HepG2 (cell line): ENCODE data around the gene KLF16. TPM values are rescaled to one million over a fixed set of nuclear protein-coding genes. Genes with fewer than 3 reads are reported as not detected.
A peak's percentile ranks its signal among the peaks of the same experiment; 100 is the strongest.

ENCODE experiments used
- CCAR2 ChIP-seq: fragments of 200-400 bp; formaldehyde crosslinking; optimal IDR thresholded peaks from 2 replicates; pipeline ENCODE3; 2018; ENCODE audit warnings: low read depth, mild to moderate bottlenecking, low read length, moderate library complexity
- CREM ChIP-seq, 2 experiments: sonication (generic) in 1 of 2; formaldehyde crosslinking in 1 of 2; IDR thresholded peaks; 2 replicates each; pipeline versions ENCODE4 v1.4.0 to v1.6.1; 2016 to 2020; ENCODE audit warnings: antibody characterized with exemption in 1 of 2, mild to moderate bottlenecking in 1 of 2, missing genetic modification reagents in 1 of 2
- FOSL2 ChIP-seq: sonication (generic); formaldehyde crosslinking; IDR thresholded peaks from 2 replicates; pipeline ENCODE4 v1.4.0; 2020; ENCODE audit warnings: missing genetic modification reagents
- KAT2B ChIP-seq: fragments of 150-350 bp; IDR thresholded peaks from 2 replicates; pipeline ENCODE4 v1.6.1; 2014; ENCODE audit warnings: low read depth, low read length, borderline replicate concordance
- MAZ ChIP-seq, 2 experiments: sonication (generic) in 1 of 2; formaldehyde crosslinking in 1 of 2; IDR thresholded peaks; 2 replicates each; pipeline versions ENCODE4 v1.5.0 to v1.6.1; 2012 to 2020; ENCODE audit warnings: low read depth in 2 of 2, mild to moderate bottlenecking in 2 of 2, borderline replicate concordance in 1 of 2, improper control_type of control experiment in 1 of 2, low read length in 1 of 2, missing genetic modification reagents in 1 of 2, moderate library complexity in 1 of 2
- MBNL3 ChIP-seq: fragments of 250-450 bp; sonication (Bioruptor Pico); conservative IDR thresholded peaks from 2 replicates; pipeline ENCODE4 v1.8.0; 2022; ENCODE audit warnings: mild to moderate bottlenecking, inconsistent platforms
- MYNN ChIP-seq: sonication (generic); formaldehyde crosslinking; IDR thresholded peaks from 2 replicates; pipeline ENCODE4 v1.4.0; 2020; ENCODE audit warnings: mild to moderate bottlenecking, low read depth, missing genetic modification reagents
- SP1 ChIP-seq, 2 experiments: fragments of 450-650 bp in 1 of 2; sonication (generic) in 1 of 2; formaldehyde crosslinking in 1 of 2; IDR thresholded peaks; 2 replicates each; pipeline versions ENCODE4 v1.4.0 to v1.6.1; 2016 to 2020; ENCODE audit warnings: missing genetic modification reagents in 1 of 2
- TAF1 ChIP-seq: sonication (generic); formaldehyde crosslinking; IDR thresholded peaks from 2 replicates; pipeline ENCODE4 v1.4.0; 2020; ENCODE audit warnings: missing genetic modification reagents
- ZBTB38 ChIP-seq: sonication (generic); formaldehyde crosslinking; IDR thresholded peaks from 2 replicates; pipeline ENCODE4 v1.5.1; 2020; ENCODE audit warnings: mild to moderate bottlenecking, missing genetic modification reagents
- ZFAT ChIP-seq: sonication (generic); formaldehyde crosslinking; conservative IDR thresholded peaks from 2 replicates; pipeline ENCODE4 v1.8.1; 2023; ENCODE audit warnings: missing genetic modification reagents, inconsistent platforms
- ZNF205 ChIP-seq: IDR thresholded peaks from 2 replicates; pipeline ENCODE4 v1.6.1; 2018; ENCODE audit warnings: missing biosample characterization, missing genetic modification reagents
- ZNF329 ChIP-seq: sonication (generic); formaldehyde crosslinking; IDR thresholded peaks from 2 replicates; pipeline ENCODE4 v1.9.0; 2021; ENCODE audit warnings: low read depth, mild to moderate bottlenecking, missing genetic modification reagents
- polyA plus RNA-seq, 8 experiments: library from polyadenylated mRNA; depleted of rRNA in 3 of 8; stranded (reverse) in 7 of 8; unstranded in 1 of 8; fragments of >200 nt; fragmentation: Illumina TruSeq in 4 of 8; extraction: Trizol in 4 of 8; gene quantifications; 2 replicates each; pipeline versions ENCODE4 v1.2.1 to v1.2.3, GENCODE V29; 2011 to 2016; ENCODE audit warnings: low read depth in 4 of 8, missing spikeins in 1 of 8, mixed read lengths in 1 of 8; ENCODE audit not compliant: insufficient read depth in 1 of 8
- total RNA-seq, 5 experiments: library from RNA; depleted of rRNA; stranded (reverse); fragments of >200 nt; fragmentation: Illumina TruSeq; extraction: Trizol; gene quantifications; 2 replicates each; pipeline ENCODE4 v1.2.3, GENCODE V29; 2016; ENCODE audit warnings: low read depth in 1 of 5
- TF ChIP-seq, protein P1 (sequence below): sonication (generic); formaldehyde crosslinking; IDR thresholded peaks from 2 replicates; pipeline ENCODE4 v1.5.1; 2020; ENCODE audit warnings: missing genetic modification reagents, mild to moderate bottlenecking, borderline replicate concordance
- TF ChIP-seq, protein P2 (sequence below): sonication (generic); formaldehyde crosslinking; IDR thresholded peaks from 2 replicates; pipeline ENCODE4 v1.4.0; 2020; ENCODE audit warnings: missing genetic modification reagents
- TF ChIP-seq, protein P3 (sequence below): sonication (generic); formaldehyde crosslinking; conservative IDR thresholded peaks from 2 replicates; pipeline ENCODE4 v1.4.0; 2020; ENCODE audit warnings: missing genetic modification reagents
- TF ChIP-seq, protein P4 (sequence below): sonication (generic); formaldehyde crosslinking; conservative IDR thresholded peaks from 2 replicates; pipeline ENCODE4 v1.4.0; 2020; ENCODE audit warnings: missing genetic modification reagents
- TF ChIP-seq, protein P5 (sequence below): sonication (generic); formaldehyde crosslinking; IDR thresholded peaks from 2 replicates; pipeline ENCODE4 v1.5.0; 2020; ENCODE audit warnings: missing genetic modification reagents

KLF16 gene
- total and polyA plus RNA-seq, 2 of the 13 experiments (the other 11 are each of a cell fraction or from before 2014, with no cell fraction given) = 3.5 to 6.7 TPM

DNA sequence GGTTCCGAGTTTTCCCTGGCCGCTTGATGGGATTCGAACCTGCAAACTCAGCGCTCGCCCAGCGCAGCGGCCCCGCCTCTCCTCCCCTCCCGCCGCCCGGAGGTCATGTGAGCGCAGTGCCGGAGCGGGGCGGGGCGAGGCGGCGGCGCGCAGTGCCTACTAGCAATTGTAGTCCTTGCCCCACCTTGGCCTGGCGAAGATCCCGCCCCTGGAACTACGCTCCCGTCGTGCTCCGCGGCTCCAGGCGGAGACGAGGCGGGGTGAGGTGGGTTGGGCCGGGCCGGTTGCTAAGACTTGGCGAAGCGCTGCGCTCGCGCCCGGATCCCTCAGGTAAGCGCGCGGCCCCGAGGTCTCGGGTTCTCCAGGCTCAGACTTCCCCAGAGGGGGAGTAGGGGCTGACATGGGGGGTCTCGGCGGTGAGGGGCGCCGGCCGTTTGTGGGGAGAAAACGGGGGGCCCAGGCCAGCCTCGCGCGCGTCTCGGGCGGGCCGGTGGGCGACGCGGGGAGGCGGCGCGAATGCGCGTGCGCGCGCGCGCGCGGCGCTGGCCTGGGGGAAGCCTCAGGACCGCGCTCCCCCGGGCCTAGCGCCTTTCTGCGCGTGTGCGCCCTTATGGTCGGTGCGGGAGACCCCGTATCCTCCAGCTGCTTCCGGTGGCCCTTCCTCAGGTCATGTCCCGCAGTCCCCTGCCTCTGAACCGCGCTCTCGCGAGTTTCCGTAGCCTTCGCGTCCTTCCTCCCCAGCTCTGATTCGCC, 41.9 kb upstream of the KLF16 start, which contains the start of the genes ADAT3 and SCAMP4 (continued):
- TF ChIP-seq, protein P1, sequence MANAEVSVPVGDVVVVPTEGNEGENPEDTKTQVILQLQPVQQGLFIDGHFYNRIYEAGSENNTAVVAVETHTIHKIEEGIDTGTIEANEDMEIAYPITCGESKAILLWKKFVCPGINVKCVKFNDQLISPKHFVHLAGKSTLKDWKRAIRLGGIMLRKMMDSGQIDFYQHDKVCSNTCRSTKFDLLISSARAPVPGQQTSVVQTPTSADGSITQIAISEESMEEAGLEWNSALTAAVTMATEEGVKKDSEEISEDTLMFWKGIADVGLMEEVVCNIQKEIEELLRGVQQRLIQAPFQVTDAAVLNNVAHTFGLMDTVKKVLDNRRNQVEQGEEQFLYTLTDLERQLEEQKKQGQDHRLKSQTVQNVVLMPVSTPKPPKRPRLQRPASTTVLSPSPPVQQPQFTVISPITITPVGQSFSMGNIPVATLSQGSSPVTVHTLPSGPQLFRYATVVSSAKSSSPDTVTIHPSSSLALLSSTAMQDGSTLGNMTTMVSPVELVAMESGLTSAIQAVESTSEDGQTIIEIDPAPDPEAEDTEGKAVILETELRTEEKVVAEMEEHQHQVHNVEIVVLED (CRISPR knock-in tag) = peak; percentile 87
- TF ChIP-seq ZBTB38 (peak; percentile 67), TAF1 (peak; percentile 31), ZNF205 (CRISPR knock-in tag) (no peak), MAZ (IDR thresholded peaks at IDR 0.05; ENCODE audit: borderline replicate concordance, low read depth, low read length) (peak; percentile 97), MAZ (CRISPR knock-in tag; IDR thresholded peaks at IDR 0.05; ENCODE audit: low read depth) (peak; percentile 93), KAT2B (no peak), ZNF329 (CRISPR knock-in tag) (no peak), FOSL2 (CRISPR knock-in tag) (peak; percentile 45), MYNN (CRISPR knock-in tag) (no peak), ZFAT (no peak), MBNL3 (no peak), SP1 (IDR thresholded peaks at IDR 0.05) (no peak), SP1 (CRISPR knock-in tag; IDR thresholded peaks at IDR 0.05) (peak; percentile 90), CREM (IDR thresholded peaks at IDR 0.05) (peak; percentile 38), CREM (CRISPR knock-in tag; IDR thresholded peaks at IDR 0.05) (no peak), CCAR2 (no peak)
- TF ChIP-seq, protein P2, sequence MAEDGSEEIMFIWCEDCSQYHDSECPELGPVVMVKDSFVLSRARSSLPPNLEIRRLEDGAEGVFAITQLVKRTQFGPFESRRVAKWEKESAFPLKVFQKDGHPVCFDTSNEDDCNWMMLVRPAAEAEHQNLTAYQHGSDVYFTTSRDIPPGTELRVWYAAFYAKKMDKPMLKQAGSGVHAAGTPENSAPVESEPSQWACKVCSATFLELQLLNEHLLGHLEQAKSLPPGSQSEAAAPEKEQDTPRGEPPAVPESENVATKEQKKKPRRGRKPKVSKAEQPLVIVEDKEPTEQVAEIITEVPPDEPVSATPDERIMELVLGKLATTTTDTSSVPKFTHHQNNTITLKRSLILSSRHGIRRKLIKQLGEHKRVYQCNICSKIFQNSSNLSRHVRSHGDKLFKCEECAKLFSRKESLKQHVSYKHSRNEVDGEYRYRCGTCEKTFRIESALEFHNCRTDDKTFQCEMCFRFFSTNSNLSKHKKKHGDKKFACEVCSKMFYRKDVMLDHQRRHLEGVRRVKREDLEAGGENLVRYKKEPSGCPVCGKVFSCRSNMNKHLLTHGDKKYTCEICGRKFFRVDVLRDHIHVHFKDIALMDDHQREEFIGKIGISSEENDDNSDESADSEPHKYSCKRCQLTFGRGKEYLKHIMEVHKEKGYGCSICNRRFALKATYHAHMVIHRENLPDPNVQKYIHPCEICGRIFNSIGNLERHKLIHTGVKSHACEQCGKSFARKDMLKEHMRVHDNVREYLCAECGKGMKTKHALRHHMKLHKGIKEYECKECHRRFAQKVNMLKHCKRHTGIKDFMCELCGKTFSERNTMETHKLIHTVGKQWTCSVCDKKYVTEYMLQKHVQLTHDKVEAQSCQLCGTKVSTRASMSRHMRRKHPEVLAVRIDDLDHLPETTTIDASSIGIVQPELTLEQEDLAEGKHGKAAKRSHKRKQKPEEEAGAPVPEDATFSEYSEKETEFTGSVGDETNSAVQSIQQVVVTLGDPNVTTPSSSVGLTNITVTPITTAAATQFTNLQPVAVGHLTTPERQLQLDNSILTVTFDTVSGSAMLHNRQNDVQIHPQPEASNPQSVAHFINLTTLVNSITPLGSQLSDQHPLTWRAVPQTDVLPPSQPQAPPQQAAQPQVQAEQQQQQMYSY (CRISPR knock-in tag) = no peak
- TF ChIP-seq, protein P3, sequence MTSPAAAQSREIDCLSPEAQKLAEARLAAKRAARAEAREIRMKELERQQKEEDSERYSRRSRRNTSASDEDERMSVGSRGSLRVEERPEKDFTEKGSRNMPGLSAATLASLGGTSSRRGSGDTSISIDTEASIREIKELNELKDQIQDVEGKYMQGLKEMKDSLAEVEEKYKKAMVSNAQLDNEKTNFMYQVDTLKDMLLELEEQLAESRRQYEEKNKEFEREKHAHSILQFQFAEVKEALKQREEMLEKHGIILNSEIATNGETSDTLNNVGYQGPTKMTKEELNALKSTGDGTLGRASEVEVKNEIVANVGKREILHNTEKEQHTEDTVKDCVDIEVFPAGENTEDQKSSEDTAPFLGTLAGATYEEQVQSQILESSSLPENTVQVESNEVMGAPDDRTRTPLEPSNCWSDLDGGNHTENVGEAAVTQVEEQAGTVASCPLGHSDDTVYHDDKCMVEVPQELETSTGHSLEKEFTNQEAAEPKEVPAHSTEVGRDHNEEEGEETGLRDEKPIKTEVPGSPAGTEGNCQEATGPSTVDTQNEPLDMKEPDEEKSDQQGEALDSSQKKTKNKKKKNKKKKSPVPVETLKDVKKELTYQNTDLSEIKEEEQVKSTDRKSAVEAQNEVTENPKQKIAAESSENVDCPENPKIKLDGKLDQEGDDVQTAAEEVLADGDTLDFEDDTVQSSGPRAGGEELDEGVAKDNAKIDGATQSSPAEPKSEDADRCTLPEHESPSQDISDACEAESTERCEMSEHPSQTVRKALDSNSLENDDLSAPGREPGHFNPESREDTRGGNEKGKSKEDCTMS (CRISPR knock-in tag) = no peak
- TF ChIP-seq, protein P4, sequence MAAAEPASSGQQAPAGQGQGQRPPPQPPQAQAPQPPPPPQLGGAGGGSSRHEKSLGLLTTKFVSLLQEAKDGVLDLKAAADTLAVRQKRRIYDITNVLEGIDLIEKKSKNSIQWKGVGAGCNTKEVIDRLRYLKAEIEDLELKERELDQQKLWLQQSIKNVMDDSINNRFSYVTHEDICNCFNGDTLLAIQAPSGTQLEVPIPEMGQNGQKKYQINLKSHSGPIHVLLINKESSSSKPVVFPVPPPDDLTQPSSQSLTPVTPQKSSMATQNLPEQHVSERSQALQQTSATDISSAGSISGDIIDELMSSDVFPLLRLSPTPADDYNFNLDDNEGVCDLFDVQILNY (CRISPR knock-in tag) = peak; percentile 87
- TF ChIP-seq, protein P5, sequence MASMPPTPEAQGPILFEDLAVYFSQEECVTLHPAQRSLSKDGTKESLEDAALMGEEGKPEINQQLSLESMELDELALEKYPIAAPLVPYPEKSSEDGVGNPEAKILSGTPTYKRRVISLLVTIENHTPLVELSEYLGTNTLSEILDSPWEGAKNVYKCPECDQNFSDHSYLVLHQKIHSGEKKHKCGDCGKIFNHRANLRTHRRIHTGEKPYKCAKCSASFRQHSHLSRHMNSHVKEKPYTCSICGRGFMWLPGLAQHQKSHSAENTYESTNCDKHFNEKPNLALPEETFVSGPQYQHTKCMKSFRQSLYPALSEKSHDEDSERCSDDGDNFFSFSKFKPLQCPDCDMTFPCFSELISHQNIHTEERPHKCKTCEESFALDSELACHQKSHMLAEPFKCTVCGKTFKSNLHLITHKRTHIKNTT (CRISPR knock-in tag) = no peak
